Coronary artery (tissue), 2 donors: ENCODE results near the gene VTI1A.

Experiments used
- DNase-seq: peaks from one replicate; pipeline ENCODE4 v3.0.0-alpha.2; 2017; ENCODE audit warnings: low spot score
- H3K27ac ChIP-seq, 2 donors: fragments of 200-600 bp; sonication (generic); one replicate each; pipeline ENCODE4 v1.5.1; 2016 to 2019
- H3K4me3 ChIP-seq: fragments of 200-600 bp; sonication (generic); 2 replicates; pipeline ENCODE4 v1.5.1; 2016; ENCODE audit warnings: mild to moderate bottlenecking, moderate library complexity
- TF ChIP-seq, protein P1 (sequence below): fragments of 200-600 bp; sonication (generic); IDR thresholded peaks from one replicate; pipeline ENCODE4 v1.5.1; 2019; ENCODE audit warnings: antibody characterized with exemption

Gene VTI1A

GRCh38 chr10:112466802-112467201 lies 19.8 kb downstream of the VTI1A start:
- no peak for DNase-seq
- TF ChIP-seq, protein P1, sequence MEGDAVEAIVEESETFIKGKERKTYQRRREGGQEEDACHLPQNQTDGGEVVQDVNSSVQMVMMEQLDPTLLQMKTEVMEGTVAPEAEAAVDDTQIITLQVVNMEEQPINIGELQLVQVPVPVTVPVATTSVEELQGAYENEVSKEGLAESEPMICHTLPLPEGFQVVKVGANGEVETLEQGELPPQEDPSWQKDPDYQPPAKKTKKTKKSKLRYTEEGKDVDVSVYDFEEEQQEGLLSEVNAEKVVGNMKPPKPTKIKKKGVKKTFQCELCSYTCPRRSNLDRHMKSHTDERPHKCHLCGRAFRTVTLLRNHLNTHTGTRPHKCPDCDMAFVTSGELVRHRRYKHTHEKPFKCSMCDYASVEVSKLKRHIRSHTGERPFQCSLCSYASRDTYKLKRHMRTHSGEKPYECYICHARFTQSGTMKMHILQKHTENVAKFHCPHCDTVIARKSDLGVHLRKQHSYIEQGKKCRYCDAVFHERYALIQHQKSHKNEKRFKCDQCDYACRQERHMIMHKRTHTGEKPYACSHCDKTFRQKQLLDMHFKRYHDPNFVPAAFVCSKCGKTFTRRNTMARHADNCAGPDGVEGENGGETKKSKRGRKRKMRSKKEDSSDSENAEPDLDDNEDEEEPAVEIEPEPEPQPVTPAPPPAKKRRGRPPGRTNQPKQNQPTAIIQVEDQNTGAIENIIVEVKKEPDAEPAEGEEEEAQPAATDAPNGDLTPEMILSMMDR: no peak
- Histone ChIP-seq H3K4me3 (no peak overlapping the region), H3K27ac (no peak overlapping the region)

GRCh38 chr10:112467541-112468075 lies 20.6 kb downstream of the VTI1A start:
- Histone ChIP-seq H3K4me3 (no peak overlapping the region), H3K27ac (no peak overlapping the region)
- no peak for DNase-seq
- TF ChIP-seq, protein P1: no peak

DNA sequence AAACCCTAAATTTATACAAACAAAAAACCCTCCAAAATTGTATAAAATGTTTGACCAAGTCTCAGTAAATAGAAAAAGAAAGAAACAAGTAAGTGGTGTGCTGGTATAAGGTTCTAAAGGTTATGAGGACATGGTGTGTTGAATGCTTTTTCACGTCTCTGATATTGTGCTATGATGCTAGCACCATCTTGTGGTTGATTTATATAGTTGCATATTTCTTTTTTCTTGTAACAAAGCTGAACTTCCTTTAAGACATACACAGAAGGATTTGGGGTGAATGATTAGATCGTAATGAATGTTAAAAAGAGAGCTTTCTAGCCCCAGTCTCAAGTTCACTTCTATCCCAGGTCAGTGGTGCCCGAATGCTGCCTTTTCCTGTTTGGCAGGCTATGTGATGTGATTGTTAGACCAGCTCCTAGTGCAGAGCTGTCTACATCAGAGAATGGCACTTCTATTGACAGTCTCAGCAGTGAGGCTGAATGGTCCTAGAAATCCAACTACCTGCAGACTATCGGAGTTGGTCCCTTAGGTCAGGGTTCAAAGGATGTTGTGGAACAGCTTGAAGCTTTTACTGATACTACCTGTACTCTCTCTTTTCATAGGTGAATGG lies 25.0 kb downstream of the VTI1A start:
- Histone ChIP-seq H3K27ac (no peak overlapping the region), H3K4me3 (no peak overlapping the region)
- TF ChIP-seq, protein P1: peak; percentile 58
- DNase-seq: no peak

- TF ChIP-seq, protein P1: peak; percentile 18
- no peak overlapping the region for H3K27ac ChIP-seq
- no peak for DNase-seq
- no peak overlapping the region for H3K4me3 ChIP-seq
These were observed 28.7 kb downstream of the VTI1A start for GRCh38 chr10:112475575-112476218.

- TF ChIP-seq, protein P1: no peak
- Histone ChIP-seq H3K4me3 (no peak overlapping the region), H3K27ac (no peak overlapping the region)
- no peak for DNase-seq
These were observed 34.6 kb downstream of the VTI1A start for GRCh38 chr10:112481602-112482001.

- TF ChIP-seq, protein P1: no peak
- Histone ChIP-seq H3K4me3 (no peak overlapping the region), H3K27ac (no peak overlapping the region)
- DNase-seq: no peak
These were observed 37.4 kb downstream of the VTI1A start for GRCh38 chr10:112484399-112484798.

- no peak overlapping the region for H3K27ac ChIP-seq
- no peak for DNase-seq
- H3K4me3 ChIP-seq: no peak overlapping the region
- TF ChIP-seq, protein P1: no peak
These were observed 40.9 kb downstream of the VTI1A start for GRCh38 chr10:112487964-112488363.
